Neuronal stem cell (in vitro differentiated cells): ENCODE results near the gene SERPINB10.

ENCODE experiments used
- DNase-seq: peaks from one replicate; pipeline ENCODE4 v3.0.0-alpha.2; 2013; ENCODE audit warnings: low spot score
- H2AFZ ChIP-seq: one replicate; pipeline ENCODE4 v1.6.1; 2013; ENCODE audit warnings: mild to moderate bottlenecking, low read length, inconsistent platforms
- H2AK5ac ChIP-seq: 2 replicates; pipeline ENCODE4 v1.6.1; 2013; ENCODE audit warnings: low read depth, mild to moderate bottlenecking, inconsistent platforms, low read length, moderate library complexity, mixed read lengths
- H2BK120ac ChIP-seq: 2 replicates; pipeline ENCODE4 v1.6.1; 2013; ENCODE audit warnings: low read depth, mild to moderate bottlenecking, inconsistent platforms, low read length, moderate library complexity, mixed read lengths
- H2BK12ac ChIP-seq: one replicate; pipeline ENCODE4 v1.6.1; 2013; ENCODE audit warnings: low read length, inconsistent platforms
- H2BK15ac ChIP-seq: 2 replicates; pipeline ENCODE4 v1.6.1; 2013; ENCODE audit warnings: mild to moderate bottlenecking, low read length, inconsistent platforms, mixed read lengths
- H2BK5ac ChIP-seq: one replicate; pipeline ENCODE4 v1.6.1; 2013; ENCODE audit warnings: inconsistent platforms, mild to moderate bottlenecking, low read length, moderate library complexity
- H3K14ac ChIP-seq: one replicate; pipeline ENCODE4 v1.6.1; 2013; ENCODE audit warnings: low read length, inconsistent platforms
- H3K18ac ChIP-seq: 2 replicates; pipeline ENCODE4 v1.6.1; 2013; ENCODE audit warnings: low read length, inconsistent platforms
- H3K23ac ChIP-seq: 2 replicates; pipeline ENCODE4 v1.6.1; 2013; ENCODE audit warnings: low read depth, mild to moderate bottlenecking, mixed read lengths, low read length, inconsistent platforms; ENCODE audit not compliant: poor library complexity
- H3K27ac ChIP-seq: replicated peaks from 3 replicates; pipeline ENCODE4 v1.5.1; 2013; ENCODE audit warnings: low read length, inconsistent platforms
- H3K27me3 ChIP-seq, 3 experiments: 2 replicates each; pipeline ENCODE4 v1.6.1; 2013; ENCODE audit warnings: low read length in 3 of 3, mild to moderate bottlenecking in 2 of 3, inconsistent platforms in 1 of 3, low read depth in 1 of 3, mixed read lengths in 1 of 3, moderate library complexity in 1 of 3; ENCODE audit not compliant: control insufficient read depth in 3 of 3, insufficient read depth in 3 of 3
- H3K36me3 ChIP-seq, 2 donors: replicated peaks in 1 of 2; 2 replicates each; pipeline ENCODE4 v1.6.1; 2013; ENCODE audit warnings: low read length in 2 of 2; ENCODE audit not compliant: control insufficient read depth in 2 of 2, insufficient read depth in 2 of 2
- H3K4ac ChIP-seq: 2 replicates; pipeline ENCODE4 v1.6.1; 2013; ENCODE audit warnings: inconsistent platforms, mild to moderate bottlenecking, low read length, moderate library complexity
- H3K4me1 ChIP-seq, 2 donors: 1 replicate in 1 of 2; 2 replicates in 1 of 2; pipeline ENCODE4 v1.6.1; 2013; ENCODE audit warnings: low read length in 2 of 2, low read depth in 1 of 2; ENCODE audit not compliant: control insufficient read depth in 2 of 2, insufficient read depth in 1 of 2
- H3K4me2 ChIP-seq: one replicate; pipeline ENCODE4 v1.6.1; 2013; ENCODE audit warnings: mild to moderate bottlenecking, low read length, inconsistent platforms; ENCODE audit not compliant: insufficient read depth, poor library complexity, severe bottlenecking
- H3K4me3 ChIP-seq, 2 donors: 2 replicates each; pipeline ENCODE4 v1.5.1; 2013; ENCODE audit warnings: low read length in 2 of 2, mild to moderate bottlenecking in 2 of 2, inconsistent platforms in 1 of 2, moderate library complexity in 1 of 2
- H3K79me1 ChIP-seq: one replicate; pipeline ENCODE4 v1.6.1; 2013; ENCODE audit warnings: low read depth, mild to moderate bottlenecking, inconsistent platforms, low read length, moderate library complexity
- H3K9ac ChIP-seq: one replicate; pipeline ENCODE4 v1.6.1; 2013; ENCODE audit warnings: mild to moderate bottlenecking, low read depth, low read length, inconsistent platforms; ENCODE audit not compliant: poor library complexity
- H3K9me3 ChIP-seq, 2 donors: replicated peaks in 1 of 2; 2 replicates each; pipeline versions ENCODE3 to v1.6.1; 2013; ENCODE audit warnings: low read length in 2 of 2, mild to moderate bottlenecking in 2 of 2, inconsistent platforms in 1 of 2, low read depth in 1 of 2, mixed read lengths in 1 of 2, moderate library complexity in 1 of 2; ENCODE audit not compliant: control insufficient read depth in 2 of 2, insufficient read depth in 1 of 2
- H4K8ac ChIP-seq: one replicate; pipeline ENCODE4 v1.6.1; 2013; ENCODE audit warnings: low read depth, mild to moderate bottlenecking, inconsistent platforms, low read length, moderate library complexity
- H4K91ac ChIP-seq: one replicate; pipeline ENCODE4 v1.6.1; 2013; ENCODE audit warnings: low read length, low read depth, mild to moderate bottlenecking, inconsistent platforms; ENCODE audit not compliant: poor library complexity
- WGBS, 2 donors: extraction: QIAGEN DNeasy Blood & Tissue Kit; methylation state at CpG; one replicate each; pipeline ENCODE4 v1.1.7; 2013; ENCODE audit warnings: missing lambda C conversion rate in 2 of 2, mixed read lengths in 1 of 2; ENCODE audit not compliant: insufficient read length in 2 of 2, insufficient replicate concordance in 1 of 2; ENCODE audit errors: extremely low coverage in 2 of 2; 5-methylcytosine and 5-hydroxymethylcytosine counted together

SERPINB10 gene

DNA sequence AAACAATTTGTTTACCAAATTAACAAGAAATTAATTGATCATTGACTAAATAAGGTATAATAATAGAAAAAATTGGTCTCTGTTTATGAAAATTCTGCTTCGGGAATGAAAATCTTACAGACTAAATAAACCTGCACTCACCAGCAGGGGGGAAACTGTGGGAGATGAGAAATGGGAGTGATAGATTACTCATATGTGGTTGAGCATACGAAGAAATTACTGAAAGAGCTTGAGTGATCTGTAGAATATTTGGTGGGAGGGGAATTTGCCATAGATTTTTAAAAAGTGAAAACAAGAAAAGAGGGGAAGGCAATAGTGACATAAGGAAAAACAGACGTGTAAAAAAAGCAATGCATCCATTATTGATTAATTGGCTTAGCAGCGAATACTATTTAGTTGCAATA, 43.5 kb downstream of the SERPINB10 start:
- Histone ChIP-seq H3K27me3 (peaks cover 0 to 36% (median 0%) of the 10 kb centered on the region in 3 experiments), H3K18ac (no peak overlapping the region), H4K91ac (no peak overlapping the region), H3K4me2 (no peak overlapping the region), H3K4me3 (no peak overlapping the region), H3K9ac (no peak overlapping the region), H3K4ac (no peak overlapping the region), H3K9me3 (no peaks in the 10 kb centered on the region), H3K4me1 (peaks cover 0 to 3% of the 10 kb centered on the region in 2 donors), H3K27ac (no peak overlapping the region), H4K8ac (no peak overlapping the region), H2BK12ac (no peak overlapping the region), H3K14ac (no peak overlapping the region), H2AK5ac (no peak overlapping the region), H3K36me3 (no peaks in the 10 kb centered on the region), H2BK15ac (no peak overlapping the region), H2BK120ac (no peak overlapping the region), H3K23ac (no peak overlapping the region), H3K79me1 (no peaks in the 10 kb centered on the region), H2BK5ac (no peak overlapping the region), H2AFZ (no peak overlapping the region)
- WGBS, 2 donors = no CpG with 5 or more reads among the region's 4 CpGs
- no peak for DNase-seq

DNA sequence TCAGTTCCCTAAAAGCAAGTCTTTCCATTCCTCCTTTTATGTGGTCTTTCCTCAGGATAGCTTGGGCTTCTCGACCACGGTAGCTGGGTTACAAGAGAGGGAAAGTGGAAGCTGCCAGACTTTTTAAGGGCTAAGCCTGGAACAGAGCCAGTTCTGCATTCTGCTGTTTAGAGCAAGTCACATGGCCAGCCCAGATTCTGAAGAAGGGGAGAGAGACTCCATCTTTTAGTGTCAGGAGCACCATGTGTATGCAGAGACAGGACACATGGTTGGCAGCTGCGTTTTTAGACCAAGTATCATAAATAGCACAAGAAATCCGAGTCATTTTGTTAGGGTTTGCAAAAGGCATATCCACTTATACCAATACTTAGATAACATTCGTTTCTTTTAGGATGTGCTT, 46.1 kb downstream of the SERPINB10 start:
- Histone ChIP-seq H3K9ac (no peak overlapping the region), H2AFZ (no peak overlapping the region), H3K27ac (no peak overlapping the region), H3K4me2 (no peak overlapping the region), H3K27me3 (peaks cover 0 to 25% (median 0%) of the 10 kb centered on the region in 3 experiments), H4K91ac (no peak overlapping the region), H2AK5ac (no peak overlapping the region), H2BK12ac (no peak overlapping the region), H3K4ac (no peak overlapping the region), H3K18ac (no peak overlapping the region), H2BK15ac (no peak overlapping the region), H2BK5ac (peak overlapping the region; percentile 82), H3K4me1 (peaks cover 0 to 3% of the 10 kb centered on the region in 2 donors), H3K23ac (no peak overlapping the region), H4K8ac (no peak overlapping the region), H2BK120ac (no peak overlapping the region), H3K14ac (no peak overlapping the region), H3K36me3 (no peaks in the 10 kb centered on the region), H3K4me3 (no peak overlapping the region), H3K9me3 (no peaks in the 10 kb centered on the region), H3K79me1 (no peaks in the 10 kb centered on the region)
- no CpG with 5 or more reads among the region's 5 CpGs for WGBS, 2 donors
- no peak for DNase-seq

DNA sequence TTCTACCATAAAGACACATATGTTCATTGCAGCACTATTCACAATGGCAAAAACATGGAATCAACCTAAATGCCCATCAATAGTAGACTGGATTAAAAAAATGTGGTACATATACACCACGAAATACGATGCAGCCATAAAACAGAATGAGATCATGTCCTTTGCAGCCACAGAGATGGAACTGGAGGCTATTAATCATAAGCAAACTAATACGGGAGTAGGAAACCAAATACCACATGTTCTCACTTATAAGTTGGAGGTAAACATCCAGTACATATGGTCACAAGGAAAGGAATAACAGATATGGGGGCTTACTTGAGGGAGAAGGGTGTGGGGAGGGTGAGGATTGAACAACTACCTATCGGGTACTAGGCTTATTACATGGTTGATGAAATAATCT, 49.0 kb downstream of the SERPINB10 start:
- H3K14ac ChIP-seq = no peak overlapping the region
- H3K27me3 ChIP-seq = peaks cover 0 to 9% (median 0%) of the 10 kb centered on the region in 3 experiments
- no peak overlapping the region for H3K4me2 ChIP-seq
- H4K91ac ChIP-seq = no peak overlapping the region
- no peak overlapping the region for H3K4ac ChIP-seq
- H2BK120ac ChIP-seq = no peak overlapping the region
- H3K4me3 ChIP-seq = no peak overlapping the region
- H2AK5ac ChIP-seq = no peak overlapping the region
- H3K23ac ChIP-seq = no peak overlapping the region
- no peak overlapping the region for H2BK5ac ChIP-seq
- no peaks in the 10 kb centered on the region for H3K36me3 ChIP-seq
- H3K18ac ChIP-seq = no peak overlapping the region
- DNase-seq = no peak
- H3K4me1 ChIP-seq = no peaks in the 10 kb centered on the region
- no peak overlapping the region for H3K9ac ChIP-seq
- H3K79me1 ChIP-seq = no peaks in the 10 kb centered on the region
- no peak overlapping the region for H2BK12ac ChIP-seq
- H2AFZ ChIP-seq = no peak overlapping the region
- no peak overlapping the region for H2BK15ac ChIP-seq
- WGBS, 2 donors = no CpG with 5 or more reads among the region's 4 CpGs
- H3K9me3 ChIP-seq = no peaks in the 10 kb centered on the region
- H4K8ac ChIP-seq = no peak overlapping the region
- no peak overlapping the region for H3K27ac ChIP-seq

DNA sequence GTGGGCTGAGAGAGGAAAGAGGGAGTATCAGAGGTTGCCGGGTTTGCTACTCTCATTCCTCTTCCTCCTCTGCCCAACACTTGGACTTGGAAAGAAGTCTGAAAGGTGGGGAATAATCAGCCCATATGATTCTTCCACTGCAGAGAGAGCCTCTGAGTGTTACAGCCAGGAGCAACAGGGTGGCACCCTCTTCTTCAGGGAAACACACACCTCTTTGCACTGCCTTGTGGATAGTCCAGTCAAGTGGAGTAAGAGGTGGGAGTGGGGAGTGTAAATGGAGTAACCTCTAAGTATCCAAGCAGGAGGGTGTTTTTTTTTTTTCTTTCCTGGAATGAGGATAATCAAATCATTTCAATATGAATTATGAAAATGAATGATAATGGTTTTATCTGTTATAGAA, 53.1 kb downstream of the SERPINB10 start:
- H3K9me3 ChIP-seq = no peaks in the 10 kb centered on the region
- no peaks in the 10 kb centered on the region for H3K79me1 ChIP-seq
- no peak overlapping the region for H4K8ac ChIP-seq
- no peak overlapping the region for H2BK12ac ChIP-seq
- no peaks in the 10 kb centered on the region for H3K36me3 ChIP-seq
- no peak overlapping the region for H2BK120ac ChIP-seq
- DNase-seq = no peak
- no peak overlapping the region for H4K91ac ChIP-seq
- no peak overlapping the region for H2BK15ac ChIP-seq
- WGBS, 2 donors = no CpG with 5 or more reads among the region's 1 CpG
- H3K4me2 ChIP-seq = no peak overlapping the region
- no peak overlapping the region for H3K23ac ChIP-seq
- no peak overlapping the region for H3K27ac ChIP-seq
- H3K4me1 ChIP-seq = no peaks in the 10 kb centered on the region
- no peak overlapping the region for H2BK5ac ChIP-seq
- H2AFZ ChIP-seq = no peak overlapping the region
- H3K4me3 ChIP-seq = no peak overlapping the region
- H2AK5ac ChIP-seq = no peak overlapping the region
- H3K9ac ChIP-seq = no peak overlapping the region
- H3K18ac ChIP-seq = no peak overlapping the region
- H3K4ac ChIP-seq = no peak overlapping the region
- no peak overlapping the region for H3K14ac ChIP-seq
- peaks cover 0 to 8% (median 0%) of the 10 kb centered on the region in 3 experiments for H3K27me3 ChIP-seq
